ENCODE measurements around the gene MRPL53.

MRPL53 gene

DNA sequence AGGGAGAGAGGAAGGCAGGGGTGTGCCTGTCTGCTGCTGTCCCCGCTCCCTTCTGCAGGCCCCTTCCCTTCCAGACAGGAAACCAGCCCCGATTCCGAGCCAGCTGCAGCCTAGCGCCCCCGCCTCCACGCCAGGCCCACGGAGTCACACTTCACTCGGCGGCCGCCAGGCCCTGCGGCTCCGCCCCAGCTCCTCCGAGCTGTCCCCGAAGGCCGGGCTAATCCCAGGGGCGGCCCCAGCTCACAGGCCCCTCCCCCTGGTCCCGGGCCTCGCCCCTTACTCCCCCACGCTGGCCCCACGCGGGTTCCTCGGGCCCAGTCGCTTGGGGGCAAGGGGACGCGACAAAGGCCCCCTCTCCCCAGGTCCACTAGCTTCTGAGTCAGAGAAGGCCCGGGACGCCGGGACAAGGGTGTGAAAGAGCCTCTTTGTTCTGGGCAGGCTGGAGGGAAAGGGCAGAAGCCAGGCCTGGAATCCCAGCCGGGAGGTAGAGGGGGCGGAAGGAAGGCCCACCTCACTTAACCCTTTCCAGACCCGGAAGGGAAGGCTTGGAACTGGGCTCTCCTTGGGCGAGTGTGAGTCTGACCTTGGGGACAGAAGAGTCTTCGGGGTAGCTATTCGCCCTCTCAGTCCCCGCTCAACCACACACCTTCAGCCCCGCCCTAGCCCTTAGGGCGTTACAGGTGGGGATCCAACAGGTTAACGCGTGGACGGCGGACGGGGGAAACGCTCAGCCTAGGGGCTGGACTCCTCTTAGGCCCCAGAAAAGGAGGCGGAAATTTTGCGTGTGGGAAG, 31.9 kb downstream of the MRPL53 start:
- peak overlapping the region; percentile 88 for H3K27ac Mint-ChIP-seq
- peak; percentile 73 for DNase-seq
- peaks cover 0 to 13% of the 10 kb centered on the region in 2 donors for H3K36me3 Mint-ChIP-seq
- H3K9me3 Mint-ChIP-seq, result peaks cover 0 to 2% of the 10 kb centered on the region in 2 donors
- H3K27me3 Mint-ChIP-seq, result peaks cover 18 to 21% of the 10 kb centered on the region in 2 donors
- peak; percentile 89 to 92 for ATAC-seq (replicated peaks)
- H3K4me3 Mint-ChIP-seq, result peak overlapping the region; percentile 87 to 88
- H3K4me1 Mint-ChIP-seq, result peaks cover 44 to 76% of the 10 kb centered on the region in 2 donors

DNA sequence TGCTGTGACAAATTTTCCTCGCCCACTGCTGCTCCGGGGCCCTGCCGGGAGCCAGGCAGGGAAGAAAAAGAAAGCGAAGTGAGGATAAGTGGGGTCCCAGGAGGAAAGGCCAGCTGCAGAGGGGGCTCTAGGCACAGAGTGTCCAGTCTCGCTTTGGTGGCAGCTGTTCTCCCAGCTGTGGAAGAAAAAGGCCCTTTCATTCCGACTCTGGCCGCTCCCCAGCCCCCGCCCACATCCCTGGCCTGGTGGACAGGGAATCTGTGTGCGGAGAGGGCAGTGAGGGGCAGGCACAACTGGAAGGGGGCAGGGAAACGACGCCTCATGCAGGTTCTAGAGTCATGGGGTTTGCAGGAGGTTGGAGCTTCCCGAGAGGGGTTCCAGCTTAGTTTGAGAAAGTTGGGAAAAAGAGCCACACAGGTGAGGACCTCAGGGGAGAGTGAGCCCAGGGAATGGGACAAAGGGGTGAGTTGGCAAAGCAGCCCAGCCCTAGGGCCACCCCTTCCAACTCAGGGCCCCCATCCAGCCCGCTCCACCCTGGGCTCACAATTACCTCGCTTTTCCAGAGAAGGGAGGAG, 32.6 kb downstream of the MRPL53 start:
- H3K27ac Mint-ChIP-seq, result peak overlapping the region; percentile 88
- peaks cover 0 to 13% of the 10 kb centered on the region in 2 donors for H3K36me3 Mint-ChIP-seq
- peaks cover 44 to 78% of the 10 kb centered on the region in 2 donors for H3K4me1 Mint-ChIP-seq
- DNase-seq (no peak), ATAC-seq (replicated peaks) (no peak)
- peaks cover 12 to 21% of the 10 kb centered on the region in 2 donors for H3K27me3 Mint-ChIP-seq
- peak overlapping the region; percentile 87 to 88 for H3K4me3 Mint-ChIP-seq
- H3K9me3 Mint-ChIP-seq, result peaks cover 0 to 2% of the 10 kb centered on the region in 2 donors

DNA sequence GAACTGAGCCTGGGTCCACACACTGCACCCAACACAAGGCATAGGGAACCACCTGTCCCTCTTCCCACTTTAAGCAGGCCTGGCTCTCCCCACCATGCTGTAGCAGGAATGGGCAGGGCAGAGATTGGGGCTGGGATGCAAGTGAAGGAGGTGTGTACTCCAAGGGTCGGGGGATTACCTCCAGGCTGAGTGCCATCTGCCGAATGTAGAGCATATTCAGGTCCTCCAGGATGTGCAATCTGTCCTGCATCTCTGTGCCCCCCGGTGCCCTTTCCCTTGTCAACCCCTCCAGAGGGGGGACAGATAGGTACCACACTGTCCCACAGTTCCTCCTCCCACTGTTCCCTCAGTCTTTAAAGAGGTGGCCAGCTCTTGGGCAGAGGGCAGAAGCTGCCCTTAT, 33.1 kb downstream of the MRPL53 start:
- ATAC-seq (replicated peaks), result no peak
- H3K36me3 Mint-ChIP-seq, result peaks cover 0 to 13% of the 10 kb centered on the region in 2 donors
- peak overlapping the region; percentile 87 to 88 for H3K4me3 Mint-ChIP-seq
- peaks cover 8 to 17% of the 10 kb centered on the region in 2 donors for H3K27me3 Mint-ChIP-seq
- peaks cover 41 to 74% of the 10 kb centered on the region in 2 donors for H3K4me1 Mint-ChIP-seq
- DNase-seq, result no peak
- peaks cover 0 to 2% of the 10 kb centered on the region in 2 donors for H3K9me3 Mint-ChIP-seq
- peak overlapping the region; percentile 88 for H3K27ac Mint-ChIP-seq

GRCh38 chr2:74438248-74438647, 34.2 kb downstream of the MRPL53 start:
- H3K27me3 Mint-ChIP-seq, result peaks cover 8 to 16% of the 10 kb centered on the region in 2 donors
- peaks cover 41 to 67% of the 10 kb centered on the region in 2 donors for H3K4me1 Mint-ChIP-seq
- H3K9me3 Mint-ChIP-seq, result peaks cover 0 to 2% of the 10 kb centered on the region in 2 donors
- ATAC-seq (replicated peaks) (no peak), DNase-seq (no peak)
- H3K27ac Mint-ChIP-seq, result peak overlapping the region; percentile 32
- H3K4me3 Mint-ChIP-seq, result peak overlapping the region in 1 of 2 donors; percentile 22
- H3K36me3 Mint-ChIP-seq, result peaks cover 0 to 13% of the 10 kb centered on the region in 2 donors

GRCh38 chr2:74436848-74437695, 35.4 kb downstream of the MRPL53 start:
- Mint-ChIP-seq H3K4me3 (peak overlapping the region; percentile 0 to 61), H3K9me3 (peaks cover 0 to 2% of the 10 kb centered on the region in 2 donors), H3K4me1 (peaks cover 39 to 63% of the 10 kb centered on the region in 2 donors), H3K36me3 (peaks cover 4 to 17% of the 10 kb centered on the region in 2 donors), H3K27me3 (peaks cover 4 to 8% of the 10 kb centered on the region in 2 donors), H3K27ac (peak overlapping the region; percentile 76)
- ATAC-seq (replicated peaks) (peak; percentile 59 to 61), DNase-seq (no peak)

DNA sequence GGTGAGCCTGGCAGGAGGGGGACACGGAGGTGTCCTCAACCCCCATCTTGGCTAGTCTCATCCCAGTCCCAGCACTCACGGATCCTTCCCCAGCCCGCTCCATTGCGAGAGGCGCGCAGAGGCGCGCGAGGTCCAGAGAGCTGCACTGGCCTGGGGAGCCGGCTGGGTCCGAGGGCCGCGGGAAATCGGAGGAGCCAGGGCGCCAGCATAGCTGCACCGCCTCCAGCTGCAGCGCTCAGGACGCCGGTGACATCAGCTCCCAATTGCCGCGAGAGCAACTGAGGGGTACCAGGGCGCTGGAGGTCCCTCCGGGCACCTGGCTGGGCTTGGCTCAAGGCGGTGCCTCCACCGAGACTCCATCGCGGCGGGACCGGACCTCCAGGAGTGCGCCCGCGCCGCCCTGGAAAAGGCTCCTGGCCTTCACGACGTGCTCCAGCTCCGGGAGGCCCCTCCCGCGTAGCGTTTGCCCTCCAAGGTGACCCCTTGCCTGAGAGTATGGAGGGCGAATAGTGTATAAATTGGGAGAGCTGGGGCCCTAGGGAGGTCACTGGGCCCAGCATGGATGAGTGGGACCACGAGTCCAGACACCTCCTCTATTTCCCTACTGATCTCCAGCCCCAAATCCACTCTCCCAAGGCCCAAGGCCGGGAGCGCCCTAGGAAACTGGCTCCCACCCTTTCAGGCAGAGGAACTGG, 36.2 kb downstream of the MRPL53 start:
- peak overlapping the region; percentile 76 for H3K27ac Mint-ChIP-seq

DNA sequence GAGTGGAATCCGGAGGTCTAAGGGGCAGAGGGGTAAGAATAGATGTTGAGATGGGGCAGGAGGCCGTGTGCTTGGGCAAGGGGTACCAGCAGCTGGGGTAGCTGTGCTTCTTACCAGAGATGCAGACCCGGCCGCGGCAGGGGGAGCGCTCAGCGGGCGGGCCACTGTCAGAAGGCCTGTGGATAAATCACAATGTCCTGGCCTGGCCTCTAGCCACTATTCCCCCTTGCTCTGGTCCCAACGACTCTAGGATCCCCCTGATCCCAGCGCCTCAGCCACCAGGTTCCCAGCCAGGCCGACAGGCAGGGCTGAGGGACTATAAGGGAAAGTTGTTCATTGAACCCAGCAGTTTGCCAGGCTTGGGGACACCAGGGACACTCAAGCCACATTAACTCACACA, 42.0 kb downstream of the MRPL53 start:
- ATAC-seq (replicated peaks) (no peak), DNase-seq (no peak)
- Mint-ChIP-seq H3K4me3 (no peak overlapping the region), H3K27ac (no peak overlapping the region), H3K36me3 (peaks cover 25 to 36% of the 10 kb centered on the region in 2 donors), H3K9me3 (no peaks in the 10 kb centered on the region), H3K4me1 (peaks cover 1 to 8% of the 10 kb centered on the region in 2 donors), H3K27me3 (no peaks in the 10 kb centered on the region)

More for the DNA sequence above, 36.2 kb downstream of the MRPL53 start:
- Mint-ChIP-seq H3K36me3 (peaks cover 4 to 17% of the 10 kb centered on the region in 2 donors), H3K4me1 (peaks cover 39 to 59% of the 10 kb centered on the region in 2 donors), H3K4me3 (peak overlapping the region in 1 of 2 donors; percentile 0), H3K27me3 (peaks cover 3 to 7% of the 10 kb centered on the region in 2 donors), H3K9me3 (peaks cover 0 to 2% of the 10 kb centered on the region in 2 donors)
- ATAC-seq (replicated peaks) (no peak), DNase-seq (no peak)

DNA sequence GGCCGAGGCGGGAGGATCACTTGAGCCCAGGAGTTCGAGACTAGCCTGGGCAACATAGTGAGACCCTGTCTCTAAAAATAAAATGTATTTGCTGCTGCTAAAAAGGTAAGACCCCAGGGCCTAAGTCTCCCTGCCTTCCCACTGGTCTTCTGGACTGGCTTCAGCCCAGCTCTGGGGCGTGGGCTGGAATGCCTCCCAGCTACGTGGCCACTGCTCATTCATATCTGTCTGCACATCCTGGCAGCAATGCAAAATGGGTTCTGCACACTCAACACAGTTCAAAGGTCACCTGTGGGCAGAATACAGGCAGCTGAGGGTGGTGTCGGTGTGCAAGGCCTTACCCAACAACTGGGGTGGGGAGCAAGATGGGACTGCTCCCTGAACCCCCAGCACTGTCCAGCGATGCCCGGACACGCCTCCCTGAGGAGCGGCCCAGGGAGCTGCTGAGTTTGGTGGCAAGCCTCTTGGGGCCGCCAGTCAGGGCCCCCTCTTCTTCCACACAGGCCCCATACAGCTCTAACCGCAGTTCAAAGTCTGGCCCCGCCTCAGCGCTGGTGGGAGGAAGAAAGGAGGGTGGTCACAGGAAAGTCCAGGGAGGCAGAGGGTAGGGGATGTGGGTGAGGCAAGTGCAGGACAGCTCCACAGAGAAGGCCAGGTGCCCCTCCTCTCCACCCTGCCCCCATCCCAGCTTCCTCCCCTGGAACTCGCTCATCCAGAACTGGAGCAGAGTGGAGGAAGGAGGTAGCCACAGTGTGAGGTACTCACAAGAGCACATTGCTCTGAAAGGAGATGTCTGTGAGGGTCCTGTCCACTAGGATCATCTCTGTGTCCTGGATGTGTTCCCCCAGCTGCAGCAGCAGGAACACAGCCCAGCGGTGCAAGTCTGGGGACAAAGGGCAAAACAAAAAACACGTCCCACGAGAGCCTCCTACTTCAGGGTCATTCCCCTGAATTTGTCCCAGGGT, 42.7 kb downstream of the MRPL53 start:
- H3K27ac Mint-ChIP-seq, result peak overlapping the region; percentile 65
- no peaks in the 10 kb centered on the region for H3K27me3 Mint-ChIP-seq
- H3K36me3 Mint-ChIP-seq, result peaks cover 30 to 41% of the 10 kb centered on the region in 2 donors
- no peak overlapping the region for H3K4me3 Mint-ChIP-seq
- DNase-seq, result no peak
- no peaks in the 10 kb centered on the region for H3K9me3 Mint-ChIP-seq
- H3K4me1 Mint-ChIP-seq, result peaks cover 0 to 7% of the 10 kb centered on the region in 2 donors
- ATAC-seq (replicated peaks), result no peak

DNA sequence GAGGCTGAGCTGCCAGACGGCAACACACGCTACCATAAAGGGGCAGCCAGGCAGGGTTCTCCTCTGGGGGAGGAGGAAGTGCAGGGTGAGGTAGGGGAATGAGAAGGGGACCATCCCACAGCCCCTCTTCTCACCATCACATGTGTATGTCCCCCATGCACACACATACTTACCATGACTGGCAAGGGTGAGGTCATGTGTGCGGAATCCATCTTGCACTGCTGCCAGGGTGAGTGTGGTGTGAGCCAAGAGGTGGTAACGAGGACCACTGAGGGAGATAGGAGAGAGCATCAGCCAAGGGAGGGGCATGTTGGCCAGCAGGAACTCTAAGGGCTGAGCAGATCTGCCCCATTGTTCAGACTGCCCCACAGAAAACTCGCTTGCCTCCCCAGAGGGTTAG, 43.8 kb downstream of the MRPL53 start:
- no peak for ATAC-seq (replicated peaks)
- no peak overlapping the region for H3K4me3 Mint-ChIP-seq
- no peaks in the 10 kb centered on the region for H3K27me3 Mint-ChIP-seq
- H3K4me1 Mint-ChIP-seq, result peaks cover 0 to 7% of the 10 kb centered on the region in 2 donors
- DNase-seq, result no peak
- no peak overlapping the region for H3K27ac Mint-ChIP-seq
- H3K9me3 Mint-ChIP-seq, result no peaks in the 10 kb centered on the region
- peaks cover 30 to 43% of the 10 kb centered on the region in 2 donors for H3K36me3 Mint-ChIP-seq

- Mint-ChIP-seq H3K36me3 (peaks cover 30 to 42% of the 10 kb centered on the region in 2 donors), H3K27me3 (no peaks in the 10 kb centered on the region), H3K9me3 (no peaks in the 10 kb centered on the region), H3K4me3 (no peak overlapping the region), H3K4me1 (peaks cover 7 to 18% of the 10 kb centered on the region in 2 donors), H3K27ac (no peak overlapping the region)
- DNase-seq (no peak), ATAC-seq (replicated peaks) (no peak)
These were observed 44.9 kb downstream of the MRPL53 start for GRCh38 chr2:74427551-74427950.

- Mint-ChIP-seq H3K9me3 (no peaks in the 10 kb centered on the region), H3K4me3 (no peak overlapping the region), H3K27me3 (no peaks in the 10 kb centered on the region), H3K36me3 (peaks cover 26 to 39% of the 10 kb centered on the region in 2 donors), H3K4me1 (peaks cover 7 to 27% of the 10 kb centered on the region in 2 donors), H3K27ac (no peak overlapping the region)
- no peak for ATAC-seq (replicated peaks)
- DNase-seq, result no peak
These were observed 46.2 kb downstream of the MRPL53 start for GRCh38 chr2:74426181-74426758.

GRCh38 chr2:74425523-74425922, 47.0 kb downstream of the MRPL53 start:
- Mint-ChIP-seq H3K36me3 (peaks cover 26 to 39% of the 10 kb centered on the region in 2 donors), H3K4me3 (no peak overlapping the region), H3K27ac (no peak overlapping the region), H3K9me3 (no peaks in the 10 kb centered on the region), H3K27me3 (no peaks in the 10 kb centered on the region), H3K4me1 (peaks cover 10 to 33% of the 10 kb centered on the region in 2 donors)
- no peak for DNase-seq
- ATAC-seq (replicated peaks), result no peak
